Karpas-422 (cell line): ENCODE results near the gene PLET1. TPM values are rescaled to one million over a fixed set of nuclear protein-coding genes. Genes with fewer than 3 reads are reported as not detected.

Source experiments
- DNase-seq: peaks from one replicate; pipeline ENCODE4 v3.0.0-alpha.2; 2015
- H2AFZ ChIP-seq: fragments of 200-600 bp; sonication (generic); 2 replicates; pipeline ENCODE4 v1.6.1; 2014; ENCODE audit warnings: antibody characterized with exemption, low read length, mixed read lengths
- H3K27ac ChIP-seq: fragments of 200-600 bp; sonication (generic); 2 replicates; pipeline ENCODE4 v1.5.1; 2014; ENCODE audit warnings: mild to moderate bottlenecking, low read length, moderate library complexity
- H3K27me3 ChIP-seq: fragments of 200-600 bp; sonication (generic); 2 replicates; pipeline ENCODE4 v1.6.1; 2014; ENCODE audit warnings: low read length, mixed read lengths
- H3K36me3 ChIP-seq: fragments of 200-600 bp; sonication (generic); 2 replicates; pipeline ENCODE4 v1.6.1; 2014; ENCODE audit warnings: low read length, mixed read lengths; ENCODE audit not compliant: insufficient read depth
- H3K4me1 ChIP-seq: fragments of 200-600 bp; sonication (generic); 2 replicates; pipeline ENCODE4 v1.6.1; 2014; ENCODE audit warnings: mild to moderate bottlenecking, low read length, mixed read lengths
- H3K4me2 ChIP-seq: fragments of 200-600 bp; sonication (generic); 2 replicates; pipeline ENCODE4 v1.6.1; 2014; ENCODE audit warnings: low read length, low read depth, mild to moderate bottlenecking; ENCODE audit not compliant: poor library complexity, severe bottlenecking
- H3K4me3 ChIP-seq: fragments of 200-600 bp; sonication (generic); 2 replicates; pipeline ENCODE4 v1.5.1; 2014; ENCODE audit warnings: mild to moderate bottlenecking, antibody characterized with exemption, low read length, mixed read lengths
- H3K79me2 ChIP-seq: fragments of 200-600 bp; sonication (generic); 2 replicates; pipeline ENCODE4 v1.6.1; 2014; ENCODE audit warnings: mild to moderate bottlenecking, low read length, mixed read lengths
- H3K9ac ChIP-seq: fragments of 200-600 bp; sonication (generic); 2 replicates; pipeline ENCODE4 v1.6.0; 2014; ENCODE audit warnings: low read length
- H3K9me2 ChIP-seq: fragments of 200-600 bp; sonication (generic), shearing (Covaris generic); replicated peaks from 2 replicates; pipeline ENCODE4 v1.6.0; 2014; ENCODE audit warnings: mild to moderate bottlenecking, low read length, moderate library complexity; ENCODE audit not compliant: insufficient read depth
- H3K9me3 ChIP-seq: fragments of 300-700, 200-600 bp; sonication (generic); 2 replicates; pipeline ENCODE4 v1.6.1; 2014; ENCODE audit warnings: low read length, mixed read lengths
- H4K20me1 ChIP-seq: fragments of 200-600 bp; sonication (generic); 2 replicates; pipeline ENCODE4 v1.6.1; 2014; ENCODE audit warnings: mild to moderate bottlenecking, antibody characterized with exemption, low read length, low read depth; ENCODE audit not compliant: insufficient read depth
- total RNA-seq: library from RNA; depleted of rRNA; stranded (reverse); fragments of >200 nt; shearing (Covaris generic); gene quantifications from 2 replicates; pipeline ENCODE4 v1.2.3, GENCODE V29; 2014; ENCODE audit warnings: low replicate concordance; rRNA removed

PLET1 gene
- total RNA-seq: not detected in 2 replicates

DNA sequence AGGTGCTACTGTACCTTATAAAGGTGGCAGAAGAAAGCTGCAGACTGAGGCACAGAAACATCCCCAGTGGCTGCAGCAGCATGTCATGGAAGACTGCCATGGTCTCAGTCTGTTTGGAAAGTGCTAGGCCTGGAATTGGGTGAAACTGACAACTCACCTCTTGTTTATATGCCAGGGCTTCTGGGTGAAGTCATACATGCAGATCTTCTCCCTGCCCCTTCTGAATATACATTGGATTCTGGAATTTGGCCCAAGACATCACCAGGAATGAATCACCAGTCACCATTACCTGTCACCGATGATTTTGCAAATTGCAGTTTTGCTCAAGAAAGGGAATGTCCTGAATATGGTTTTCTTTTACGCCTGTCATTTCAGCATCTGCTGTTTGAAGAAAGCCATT is at the start of gene PLET1:
Gene PLET1, minus strand, starts transcription at position 371 of the 400 bp plus-strand sequence. Its CDS starts 271 bp downstream, at position 100.
- H3K9ac ChIP-seq: no peak within 1 kb of the TSS
- no peaks in the 10 kb centered on the region for H3K27me3 ChIP-seq
- H3K36me3 ChIP-seq: no peaks in the 10 kb centered on the region
- H3K27ac ChIP-seq: no peak within 1 kb of the TSS
- no peaks in the 10 kb centered on the region for H3K9me3 ChIP-seq
- no peaks in the 10 kb centered on the region for H3K79me2 ChIP-seq
- H4K20me1 ChIP-seq: no peaks in the 10 kb centered on the region
- H3K4me3 ChIP-seq: no peak within 1 kb of the TSS
- no peaks in the 10 kb centered on the region for H3K9me2 ChIP-seq
- no peaks in the 10 kb centered on the region for H3K4me1 ChIP-seq
- H2AFZ ChIP-seq: no peak within 1 kb of the TSS
- no peak within 1 kb of the TSS for H3K4me2 ChIP-seq
- DNase-seq: no peak

- no peak overlapping the region for H3K27ac ChIP-seq
- no peak for DNase-seq
- H3K4me2 ChIP-seq: no peak overlapping the region
- H3K79me2 ChIP-seq: no peaks in the 10 kb centered on the region
- H3K36me3 ChIP-seq: no peaks in the 10 kb centered on the region
- no peak overlapping the region for H2AFZ ChIP-seq
- H3K9me3 ChIP-seq: no peaks in the 10 kb centered on the region
- H3K9ac ChIP-seq: no peak overlapping the region
- no peaks in the 10 kb centered on the region for H3K9me2 ChIP-seq
- H4K20me1 ChIP-seq: no peaks in the 10 kb centered on the region
- H3K27me3 ChIP-seq: no peaks in the 10 kb centered on the region
- H3K4me3 ChIP-seq: no peak overlapping the region
- no peaks in the 10 kb centered on the region for H3K4me1 ChIP-seq
Observed at GRCh38 chr11:112310419-112310818, 49.8 kb upstream of the PLET1 start.

- H3K9me3 ChIP-seq: no peaks in the 10 kb centered on the region
- no peaks in the 10 kb centered on the region for H3K27me3 ChIP-seq
- no peaks in the 10 kb centered on the region for H3K9me2 ChIP-seq
- H3K79me2 ChIP-seq: no peaks in the 10 kb centered on the region
- H4K20me1 ChIP-seq: no peaks in the 10 kb centered on the region
- no peak overlapping the region for H2AFZ ChIP-seq
- no peaks in the 10 kb centered on the region for H3K4me1 ChIP-seq
- no peak overlapping the region for H3K4me3 ChIP-seq
- no peaks in the 10 kb centered on the region for H3K36me3 ChIP-seq
- no peak for DNase-seq
- no peak overlapping the region for H3K4me2 ChIP-seq
- no peak overlapping the region for H3K27ac ChIP-seq
- H3K9ac ChIP-seq: no peak overlapping the region
Observed at GRCh38 chr11:112308651-112309050, 48.0 kb upstream of the PLET1 start.

- no peak for DNase-seq
- Histone ChIP-seq H3K4me3 (no peak overlapping the region), H3K79me2 (no peaks in the 10 kb centered on the region), H3K9me2 (no peaks in the 10 kb centered on the region), H4K20me1 (no peaks in the 10 kb centered on the region), H3K9ac (no peak overlapping the region), H3K4me1 (no peaks in the 10 kb centered on the region), H3K36me3 (no peaks in the 10 kb centered on the region), H2AFZ (no peak overlapping the region), H3K4me2 (no peak overlapping the region), H3K27me3 (no peaks in the 10 kb centered on the region), H3K27ac (no peak overlapping the region), H3K9me3 (no peaks in the 10 kb centered on the region)
Observed at GRCh38 chr11:112307616-112308015, 47.0 kb upstream of the PLET1 start.

- H4K20me1 ChIP-seq: no peaks in the 10 kb centered on the region
- no peaks in the 10 kb centered on the region for H3K27me3 ChIP-seq
- H3K9me3 ChIP-seq: no peaks in the 10 kb centered on the region
- no peak overlapping the region for H3K4me3 ChIP-seq
- H3K27ac ChIP-seq: no peak overlapping the region
- H3K9me2 ChIP-seq: no peaks in the 10 kb centered on the region
- H3K36me3 ChIP-seq: no peaks in the 10 kb centered on the region
- no peak overlapping the region for H2AFZ ChIP-seq
- no peak for DNase-seq
- no peak overlapping the region for H3K9ac ChIP-seq
- H3K4me1 ChIP-seq: peaks cover 3% of the 10 kb centered on the region; the same call in 1 of the 2 replicates
- no peaks in the 10 kb centered on the region for H3K79me2 ChIP-seq
- H3K4me2 ChIP-seq: no peak overlapping the region
Observed at GRCh38 chr11:112306230-112306629, 45.6 kb upstream of the PLET1 start.

- no peak for DNase-seq
- Histone ChIP-seq H4K20me1 (no peaks in the 10 kb centered on the region), H3K4me1 (peaks cover 3% of the 10 kb centered on the region; the same call in 1 of the 2 replicates), H3K9me2 (no peaks in the 10 kb centered on the region), H3K27ac (no peak overlapping the region), H3K4me2 (no peak overlapping the region), H3K9ac (no peak overlapping the region), H2AFZ (no peak overlapping the region), H3K79me2 (no peaks in the 10 kb centered on the region), H3K9me3 (no peaks in the 10 kb centered on the region), H3K4me3 (no peak overlapping the region), H3K36me3 (no peaks in the 10 kb centered on the region), H3K27me3 (no peaks in the 10 kb centered on the region)
Observed at GRCh38 chr11:112304914-112305313, 44.3 kb upstream of the PLET1 start.

DNA sequence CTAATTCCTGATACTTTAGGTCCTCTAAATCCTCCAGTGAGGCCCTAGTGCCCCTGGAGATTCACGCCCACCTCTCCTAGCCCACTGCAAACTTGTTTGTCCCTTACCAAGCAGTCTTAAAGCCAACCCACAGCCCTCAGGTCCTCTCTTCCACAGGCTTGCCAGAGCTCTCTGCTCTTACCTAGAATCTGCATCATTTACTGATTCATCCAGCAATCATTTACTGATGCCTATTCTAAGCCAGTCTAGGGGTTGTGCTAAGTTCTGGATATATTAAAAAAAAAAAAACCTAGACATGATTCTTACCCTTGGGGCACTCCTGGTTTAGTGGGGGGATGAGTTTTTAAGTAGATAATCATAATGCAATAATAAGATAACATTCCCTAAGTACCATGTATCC is 43.0 kb upstream of the PLET1 start:
- Histone ChIP-seq H3K36me3 (no peaks in the 10 kb centered on the region), H2AFZ (no peak overlapping the region), H3K27me3 (no peaks in the 10 kb centered on the region), H3K4me3 (no peak overlapping the region), H3K9ac (no peak overlapping the region), H3K27ac (no peak overlapping the region), H3K9me2 (no peaks in the 10 kb centered on the region), H3K79me2 (no peaks in the 10 kb centered on the region), H3K9me3 (no peaks in the 10 kb centered on the region), H4K20me1 (no peaks in the 10 kb centered on the region), H3K4me2 (no peak overlapping the region), H3K4me1 (peaks cover 3% of the 10 kb centered on the region; the same call in 1 of the 2 replicates)
- DNase-seq: no peak

DNA sequence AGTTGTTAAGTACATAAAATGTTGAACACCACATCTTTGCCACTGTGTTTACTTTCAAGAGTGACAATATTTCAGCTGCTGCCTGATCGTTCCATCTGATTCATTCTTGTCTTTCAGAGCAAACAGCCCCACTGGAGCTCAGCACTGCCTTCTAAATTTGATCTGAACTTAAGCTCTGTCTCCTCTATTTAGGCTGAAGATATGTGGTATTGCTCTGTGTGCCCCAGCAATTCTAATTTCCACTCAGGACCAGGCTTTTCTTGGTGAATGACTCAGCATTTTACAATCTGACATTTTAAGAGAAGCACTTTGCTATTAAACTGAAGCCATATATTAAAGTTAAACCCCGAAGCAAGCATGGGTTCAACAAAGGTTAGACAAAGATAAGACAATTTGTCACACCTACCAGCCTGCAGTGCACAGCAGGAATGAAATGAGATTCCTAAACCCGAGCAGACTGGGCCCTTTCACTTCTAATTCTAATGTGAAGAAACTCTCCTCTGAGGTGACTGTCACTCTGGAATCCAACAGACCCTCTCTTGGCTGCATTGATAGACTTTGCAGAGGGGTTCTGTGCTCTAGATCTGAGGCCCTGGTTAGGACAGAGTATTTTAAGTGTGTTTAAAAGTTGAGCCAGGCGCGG is 41.7 kb upstream of the PLET1 start:
- Histone ChIP-seq H3K27ac (no peak overlapping the region), H3K4me3 (no peak overlapping the region), H3K9me2 (no peaks in the 10 kb centered on the region), H3K27me3 (no peaks in the 10 kb centered on the region), H3K36me3 (no peaks in the 10 kb centered on the region), H4K20me1 (no peaks in the 10 kb centered on the region), H3K9ac (no peak overlapping the region), H3K79me2 (no peaks in the 10 kb centered on the region), H3K4me2 (no peak overlapping the region), H3K9me3 (no peaks in the 10 kb centered on the region), H2AFZ (no peak overlapping the region), H3K4me1 (peaks cover 3% of the 10 kb centered on the region; the same call in 1 of the 2 replicates)
- no peak for DNase-seq
